ENCODE data around the gene DLX6. TPM values are rescaled to one million over a fixed set of nuclear protein-coding genes. Genes with fewer than 3 reads are reported as not detected.

Gene DLX6
- total and polyA plus RNA-seq, 2 of the 8 experiments (the other 6 are each of a cell fraction or from before 2014, with no cell fraction given): not detected

DNA sequence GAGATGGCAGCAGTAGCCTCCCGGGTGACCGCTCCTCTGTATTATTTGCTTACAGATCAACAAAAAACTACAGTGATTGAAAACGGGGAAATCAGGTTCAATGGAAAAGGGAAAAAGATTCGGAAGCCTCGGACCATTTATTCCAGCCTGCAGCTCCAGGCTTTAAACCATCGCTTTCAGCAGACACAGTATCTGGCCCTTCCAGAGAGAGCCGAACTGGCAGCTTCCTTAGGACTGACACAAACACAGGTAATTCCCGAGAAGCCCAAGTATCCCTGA lies 2.2 kb downstream of the DLX6 start (continued):
- TF ChIP-seq ATF2 (IDR thresholded peaks at IDR 0.05; ENCODE audit: low read length): no peak
- no peak for TF ChIP-seq KDM4A (IDR thresholded peaks at IDR 0.05; ENCODE audit: low read depth, low read length, severe bottlenecking)
- peak; percentile 94 for TF ChIP-seq SUZ12 (IDR thresholded peaks at IDR 0.05; ENCODE audit: low read length)
